CD14-positive monocyte (primary cell): ENCODE measurements around the gene CCDC149. TPM values are rescaled to one million over a fixed set of nuclear protein-coding genes. Genes with fewer than 3 reads are reported as not detected.

Source experiments
- DNase-seq, 3 donors: peaks; one replicate each; pipeline ENCODE4 v3.0.0-alpha.2; 2011 to 2022
- H2AFZ ChIP-seq: 2 replicates; pipeline ENCODE4 v1.6.0; 2012; ENCODE audit warnings: mild to moderate bottlenecking, low read depth, low read length, inconsistent platforms; ENCODE audit not compliant: insufficient read depth, poor library complexity, severe bottlenecking
- H3K27ac ChIP-seq, 2 donors: 1 replicate in 1 of 2; 2 replicates in 1 of 2; pipeline ENCODE4 v1.5.1; 2012 to 2013; ENCODE audit warnings: low read length in 2 of 2, control low read depth in 1 of 2, inconsistent platforms in 1 of 2, low read depth in 1 of 2, mild to moderate bottlenecking in 1 of 2
- H3K27me3 ChIP-seq, 2 donors: one replicate each; pipeline versions ENCODE4 v1.6.0 to v1.6.1; 2011 to 2013; ENCODE audit warnings: low read length in 2 of 2; ENCODE audit not compliant: control insufficient read depth in 2 of 2, insufficient read depth in 2 of 2
- H3K36me3 ChIP-seq, 2 donors: replicated peaks in 1 of 2; 1 replicate in 1 of 2; 2 replicates in 1 of 2; pipeline versions ENCODE4 v1.5.1 to v1.6.1; 2012 to 2013; ENCODE audit warnings: low read length in 2 of 2, control low read depth in 1 of 2, inconsistent platforms in 1 of 2, mild to moderate bottlenecking in 1 of 2; ENCODE audit not compliant: insufficient read depth in 2 of 2, control insufficient read depth in 1 of 2
- H3K4me1 ChIP-seq, 2 donors: 1 replicate in 1 of 2; 2 replicates in 1 of 2; pipeline versions ENCODE4 v1.5.1 to v1.6.1; 2012 to 2013; ENCODE audit warnings: low read length in 2 of 2, control low read depth in 1 of 2, inconsistent platforms in 1 of 2, mild to moderate bottlenecking in 1 of 2, moderate library complexity in 1 of 2; ENCODE audit not compliant: insufficient read depth in 2 of 2, control insufficient read depth in 1 of 2
- H3K4me2 ChIP-seq: replicated peaks from 2 replicates; pipeline ENCODE3; 2012; ENCODE audit warnings: low read length, moderate library complexity, mild to moderate bottlenecking; ENCODE audit not compliant: poor library complexity, severe bottlenecking; ENCODE audit errors: extremely low read depth
- H3K4me3 ChIP-seq, 3 experiments: fragments of 200-600 bp in 1 of 3; sonication (generic) in 1 of 3; replicated peaks in 1 of 3; 1 replicate in 2 of 3; 2 replicates in 1 of 3; pipeline ENCODE4 v1.5.1; 2011 to 2013; ENCODE audit warnings: low read length in 3 of 3, mild to moderate bottlenecking in 3 of 3, control low read depth in 2 of 3, low read depth in 2 of 3, inconsistent platforms in 1 of 3, moderate library complexity in 1 of 3
- H3K79me2 ChIP-seq: 2 replicates; pipeline ENCODE4 v1.6.0; 2012; ENCODE audit warnings: mild to moderate bottlenecking, control low read depth, inconsistent platforms, low read length, moderate library complexity; ENCODE audit not compliant: insufficient read depth
- H3K9ac ChIP-seq: 2 replicates; pipeline ENCODE4 v1.6.0; 2017; ENCODE audit warnings: low read length, mild to moderate bottlenecking; ENCODE audit not compliant: insufficient read depth, poor library complexity, severe bottlenecking
- H3K9me3 ChIP-seq, 2 donors: replicated peaks in 1 of 2; 1 replicate in 1 of 2; 2 replicates in 1 of 2; pipeline versions ENCODE4 v1.5.1 to v1.6.1; 2012 to 2013; ENCODE audit warnings: low read length in 2 of 2, control low read depth in 1 of 2; ENCODE audit not compliant: control insufficient read depth in 1 of 2, insufficient read depth in 1 of 2
- H4K20me1 ChIP-seq: 2 replicates; pipeline ENCODE4 v1.6.0; 2012; ENCODE audit warnings: mild to moderate bottlenecking, low read length, control low read depth, moderate library complexity; ENCODE audit not compliant: insufficient read depth
- H3K27ac Mint-ChIP-seq, 7 donors: one replicate each; pipeline ENCODE4 v1.8.0; 2020; ENCODE audit warnings: mild to moderate bottlenecking in 7 of 7, mixed read lengths in 7 of 7, moderate library complexity in 6 of 7, inconsistent platforms in 2 of 7
- H3K27me3 Mint-ChIP-seq, 3 donors: one replicate each; pipeline ENCODE4 v1.8.0; 2021 to 2022; ENCODE audit warnings: low read depth in 3 of 3, mild to moderate bottlenecking in 3 of 3, mixed read lengths in 3 of 3, moderate library complexity in 3 of 3, inconsistent platforms in 1 of 3
- H3K36me3 Mint-ChIP-seq, 2 donors: one replicate each; pipeline ENCODE4 v1.8.0; 2020; ENCODE audit warnings: mixed read lengths in 2 of 2, inconsistent platforms in 1 of 2, mild to moderate bottlenecking in 1 of 2
- H3K4me1 Mint-ChIP-seq: one replicate; pipeline ENCODE4 v1.8.0; 2020; ENCODE audit warnings: mild to moderate bottlenecking, mixed read lengths
- H3K4me3 Mint-ChIP-seq, 2 donors: one replicate each; pipeline ENCODE4 v1.8.0; 2020; ENCODE audit warnings: mild to moderate bottlenecking in 2 of 2, mixed read lengths in 2 of 2, moderate library complexity in 1 of 2
- H3K9me3 Mint-ChIP-seq, 7 donors: one replicate each; pipeline ENCODE4 v1.8.0; 2020 to 2022; ENCODE audit warnings: mixed read lengths in 7 of 7, mild to moderate bottlenecking in 6 of 7, moderate library complexity in 6 of 7, inconsistent platforms in 2 of 7
- CTCF ChIP-seq: fragments of 200-600 bp; IDR thresholded peaks from one replicate; pipeline ENCODE4 v1.8.0; 2022; ENCODE audit warnings: antibody characterized with exemption, mild to moderate bottlenecking
- WGBS: methylation state at CpG from one replicate; pipeline ENCODE4 v1.1.5; 2013; ENCODE audit warnings: missing lambda C conversion rate; ENCODE audit not compliant: insufficient coverage; 5-methylcytosine and 5-hydroxymethylcytosine counted together
- intact Hi-C, 2 donors: fragments of 100-400 bp; cut with micrococcal nuclease; formaldehyde crosslinking; loops; one replicate each; pipeline versions ENCODE4 v1.15.0 to v1.15.1; 2023
- polyA plus RNA-seq, 3 donors: library from polyadenylated mRNA; depleted of rRNA in 1 of 3; unstranded in 2 of 3; stranded (reverse) in 1 of 3; fragments of 300-500 nt in 2 of 3; fragments of >200 nt in 1 of 3; fragmentation: Illumina TruSeq in 2 of 3; gene quantifications; 1 replicate in 2 of 3; 2 replicates in 1 of 3; pipeline ENCODE4 v1.2.3, GENCODE V29; 2012 to 2021
- small RNA-seq: library from RNA; depleted of rRNA; stranded (forward); fragments of <200 nt; gene quantifications from one replicate; pipeline ENCODE3, GENCODE V24; 2012; ENCODE audit warnings: low read depth; ENCODE audit not compliant: insufficient read length

The CCDC149 gene
- polyA plus RNA-seq, 3 donors = 5.5 to 15.8 (median 14.9) TPM

- Mint-ChIP-seq H3K4me1 (no peaks in the 10 kb centered on the region), H3K36me3 (no peaks in the 10 kb centered on the region), H3K27me3 (peaks cover 0 to 5% (median 0%) of the 10 kb centered on the region in 3 donors), H3K27ac (no peak overlapping the region), H3K4me3 (no peak overlapping the region), H3K9me3 (peaks cover 0 to 9% (median 4%) of the 10 kb centered on the region in 7 donors)
- DNase-seq = no peak
- H4K20me1 ChIP-seq = no peaks in the 10 kb centered on the region
- no peaks in the 10 kb centered on the region for H3K36me3 ChIP-seq
- TF ChIP-seq CTCF = no peak
- no peak overlapping the region for H2AFZ ChIP-seq
- no peaks in the 10 kb centered on the region for H3K27me3 ChIP-seq
- H3K4me3 ChIP-seq = no peak overlapping the region
- H3K9me3 ChIP-seq = peaks cover 0 to 5% of the 10 kb centered on the region in 2 donors
- no peak overlapping the region for H3K4me2 ChIP-seq
- no peak overlapping the region for H3K9ac ChIP-seq
- no peaks in the 10 kb centered on the region for H3K79me2 ChIP-seq
- H3K27ac ChIP-seq = no peak overlapping the region
- 97% methylated on average over 3 of the region's 5 CpGs for WGBS
- intact Hi-C loops = no loop called here
- H3K4me1 ChIP-seq = no peaks in the 10 kb centered on the region
Measured at GRCh38 chr4:24763631-24764297, 149.1 kb downstream of the CCDC149 start.

Small RNA genes within 50 kb of the gene (small RNA-seq; reads per million reads assigned to genes)
- gene AC006390.1 = not detected

Other genes with a start within 250 kb of the CCDC149 start
- gene SOD3, start 117.5 kb downstream of the CCDC149 start, polyA plus RNA-seq = not detected
- gene LGI2, start 117.9 kb upstream of the CCDC149 start, polyA plus RNA-seq = under 1 TPM in 2 of 3 donors, not detected in 1; 0.30 to 0.33 TPM
- 1 to 10 TPM in 2 of 3 donors, under 1 TPM in 1; 0.65 to 5.8 (median 2.1) TPM for gene SEPSECS, start 247.4 kb upstream of the CCDC149 start, polyA plus RNA-seq